Liver (tissue), 9 donors: ENCODE data around the gene DKC1. TPM values are rescaled to one million over a fixed set of nuclear protein-coding genes. Genes with fewer than 3 reads are reported as not detected.

ENCODE experiments used
- DNase-seq: peaks from one replicate; pipeline ENCODE4 v3.0.0-alpha.2; 2017; ENCODE audit warnings: low spot score
- H3K27ac ChIP-seq, 2 donors: one replicate each; pipeline ENCODE4 v1.7.0; 2013; ENCODE audit warnings: inconsistent platforms in 2 of 2, low read length in 2 of 2, control low read depth in 1 of 2, low read depth in 1 of 2, mild to moderate bottlenecking in 1 of 2
- H3K27me3 ChIP-seq, 4 donors: one replicate each; pipeline versions ENCODE4 v1.6.1 to v1.7.0; 2013; ENCODE audit warnings: low read length in 3 of 4, inconsistent platforms in 1 of 4, mild to moderate bottlenecking in 1 of 4, moderate library complexity in 1 of 4; ENCODE audit not compliant: control insufficient read depth in 4 of 4, insufficient read depth in 4 of 4
- H3K36me3 ChIP-seq, 4 donors: one replicate each; pipeline versions ENCODE4 v1.6.1 to v1.7.0; 2013; ENCODE audit warnings: low read length in 3 of 4, mild to moderate bottlenecking in 3 of 4, low read depth in 1 of 4, moderate library complexity in 1 of 4; ENCODE audit not compliant: control insufficient read depth in 4 of 4, insufficient read depth in 3 of 4
- H3K4me1 ChIP-seq, 4 donors: one replicate each; pipeline versions ENCODE4 v1.6.1 to v1.7.0; 2013; ENCODE audit warnings: low read length in 3 of 4, mild to moderate bottlenecking in 3 of 4, moderate library complexity in 1 of 4; ENCODE audit not compliant: control insufficient read depth in 4 of 4, insufficient read depth in 4 of 4
- H3K4me3 ChIP-seq, 3 donors: one replicate each; pipeline versions ENCODE4 v1.6.1 to v1.7.0; 2013; ENCODE audit warnings: low read length in 3 of 3, control low read depth in 1 of 3, low read depth in 1 of 3, mild to moderate bottlenecking in 1 of 3
- H3K9ac ChIP-seq, 2 donors: one replicate each; pipeline ENCODE4 v1.7.0; 2013; ENCODE audit warnings: low read length in 2 of 2, mild to moderate bottlenecking in 2 of 2, moderate library complexity in 2 of 2, control low read depth in 1 of 2, low read depth in 1 of 2
- H3K9me3 ChIP-seq, 4 donors: one replicate each; pipeline versions ENCODE4 v1.6.1 to v1.7.0; 2013; ENCODE audit warnings: low read length in 3 of 4; ENCODE audit not compliant: control insufficient read depth in 4 of 4
- ATF3 ChIP-seq: IDR thresholded peaks from 2 replicates; pipeline ENCODE4 v1.6.1; 2016; ENCODE audit warnings: antibody characterized with exemption
- CTCF ChIP-seq: fragments of 150-350 bp; IDR thresholded peaks from 2 replicates; pipeline ENCODE4 v1.5.1; 2017; ENCODE audit warnings: improper control_type of control experiment, low read depth, low read length; ENCODE audit not compliant: missing input control
- EGR1 ChIP-seq, 2 donors: IDR thresholded peaks; 2 replicates each; pipeline ENCODE4 v1.6.1; 2016 to 2018; ENCODE audit warnings: antibody characterized with exemption in 2 of 2, low read depth in 2 of 2
- FOXA1 ChIP-seq: IDR thresholded peaks from 2 replicates; pipeline ENCODE4 v1.6.1; 2016; ENCODE audit warnings: antibody characterized with exemption
- FOXA2 ChIP-seq: IDR thresholded peaks from 2 replicates; pipeline ENCODE4 v1.6.1; 2016; ENCODE audit warnings: antibody characterized with exemption
- GABPA ChIP-seq, 2 donors: IDR thresholded peaks in 1 of 2; conservative IDR thresholded peaks in 1 of 2; 2 replicates each; pipeline ENCODE4 v1.6.1; 2016; ENCODE audit warnings: antibody characterized with exemption in 2 of 2, mild to moderate bottlenecking in 1 of 2, moderate library complexity in 1 of 2
- HNF4A ChIP-seq, 2 donors: conservative IDR thresholded peaks; 2 replicates each; pipeline ENCODE4 v1.6.1; 2016; ENCODE audit warnings: antibody characterized with exemption in 2 of 2, mild to moderate bottlenecking in 2 of 2
- HNF4G ChIP-seq: IDR thresholded peaks from 2 replicates; pipeline ENCODE4 v1.6.1; 2016; ENCODE audit warnings: antibody characterized with exemption
- JUND ChIP-seq, 2 donors: IDR thresholded peaks; 2 replicates each; pipeline ENCODE4 v1.6.1; 2016; ENCODE audit warnings: antibody characterized with exemption in 2 of 2
- NR2F2 ChIP-seq: IDR thresholded peaks from 2 replicates; pipeline ENCODE4 v1.6.1; 2016; ENCODE audit warnings: antibody characterized with exemption
- RAD21 ChIP-seq, 2 donors: IDR thresholded peaks; 2 replicates each; pipeline ENCODE4 v1.6.1; 2016; ENCODE audit warnings: antibody characterized with exemption in 2 of 2, mild to moderate bottlenecking in 2 of 2
- REST ChIP-seq: IDR thresholded peaks from 2 replicates; pipeline ENCODE4 v1.6.1; 2016; ENCODE audit warnings: antibody characterized with exemption, mild to moderate bottlenecking
- RXRA ChIP-seq, 2 donors: IDR thresholded peaks; 2 replicates each; pipeline ENCODE4 v1.6.1; 2017 to 2018; ENCODE audit warnings: antibody characterized with exemption in 2 of 2, mild to moderate bottlenecking in 1 of 2
- SP1 ChIP-seq: IDR thresholded peaks from 2 replicates; pipeline ENCODE4 v1.6.1; 2018; ENCODE audit warnings: antibody characterized with exemption, mild to moderate bottlenecking
- TAF1 ChIP-seq: conservative IDR thresholded peaks from 2 replicates; pipeline ENCODE4 v1.6.1; 2016; ENCODE audit warnings: antibody characterized with exemption, mild to moderate bottlenecking
- YY1 ChIP-seq: IDR thresholded peaks from 2 replicates; pipeline ENCODE4 v1.6.1; 2016; ENCODE audit warnings: antibody characterized with exemption, mild to moderate bottlenecking
- ZBTB33 ChIP-seq: IDR thresholded peaks from 2 replicates; pipeline ENCODE4 v1.6.1; 2016; ENCODE audit warnings: antibody characterized with exemption
- WGBS: extraction: QIAGEN DNeasy Blood & Tissue Kit; methylation state at CpG from one replicate; pipeline ENCODE4 v1.1.7; 2013; 5-methylcytosine and 5-hydroxymethylcytosine counted together
- polyA plus RNA-seq, 2 donors: library from polyadenylated mRNA; stranded (reverse) in 1 of 2; unstranded in 1 of 2; fragments of 200-250 nt in 1 of 2; fragments of >200 nt in 1 of 2; fragmentation: Nextera tagmentation in 1 of 2; extraction: Ambion mirVana in 1 of 2; gene quantifications; one replicate each; pipeline versions ENCODE4 v1.2.1 to v1.2.3, GENCODE V29; 2013 to 2015
- total RNA-seq, 2 donors: library from RNA; depleted of rRNA; stranded (reverse); fragments of >200 nt; gene quantifications; one replicate each; pipeline ENCODE4 v1.2.3, GENCODE V29; 2014
- donor health status: healthy.
- donor health status: healthy.
- donor health status: healthy.
- donor health status: healthy.
- donor health status: healthy.

DKC1 gene
- total and polyA plus RNA-seq, 4 donors, result 14.0 to 21.9 (median 16.5) TPM

GRCh38 chrX:154791939-154792338 is 29.3 kb downstream of the DKC1 start:
- WGBS, result 85% methylated on average over 8 of the region's 8 CpGs
- no peaks in the 10 kb centered on the region for H3K27me3 ChIP-seq
- no peak overlapping the region for H3K9ac ChIP-seq
- no peaks in the 10 kb centered on the region for H3K9me3 ChIP-seq
- H3K27ac ChIP-seq, result peak overlapping the region in 1 of 2 donors; percentile 21
- peaks cover 3 to 14% (median 4%) of the 10 kb centered on the region in 4 donors for H3K4me1 ChIP-seq
- no peak overlapping the region for H3K4me3 ChIP-seq
- no peak for DNase-seq
- TF ChIP-seq JUND (IDR thresholded peaks at IDR 0.05) (no peak), GABPA (IDR thresholded peaks at IDR 0.05 in 1 of 2, conservative IDR thresholded peaks at IDR 0.05 in 1 of 2) (no peak), FOXA2 (no peak), HNF4G (no peak), ZBTB33 (no peak), TAF1 (no peak), ATF3 (no peak), NR2F2 (no peak), YY1 (no peak), REST (no peak), CTCF (no peak), RXRA (IDR thresholded peaks at IDR 0.05) (no peak), SP1 (no peak)
- H3K36me3 ChIP-seq, result no peaks in the 10 kb centered on the region

- WGBS, result 60% methylated on average over 7 of the region's 7 CpGs
- H3K4me3 ChIP-seq, result no peak overlapping the region
- peak overlapping the region in 1 of 2 donors; percentile 37 for H3K27ac ChIP-seq
- TF ChIP-seq HNF4A (conservative IDR thresholded peaks at IDR 0.05) (no peak), HNF4G (no peak), ATF3 (no peak), FOXA2 (no peak), GABPA (IDR thresholded peaks at IDR 0.05 in 1 of 2, conservative IDR thresholded peaks at IDR 0.05 in 1 of 2) (no peak), FOXA1 (no peak), EGR1 (IDR thresholded peaks at IDR 0.05; ENCODE audit: low read depth in 2 of 2) (no peak), SP1 (no peak), REST (no peak), NR2F2 (no peak), RAD21 (IDR thresholded peaks at IDR 0.05) (no peak), YY1 (no peak)
- H3K36me3 ChIP-seq, result no peaks in the 10 kb centered on the region
- no peaks in the 10 kb centered on the region for H3K27me3 ChIP-seq
- peaks cover 3 to 14% (median 5%) of the 10 kb centered on the region in 4 donors for H3K4me1 ChIP-seq
- H3K9ac ChIP-seq, result no peak overlapping the region
- no peak for DNase-seq
- H3K9me3 ChIP-seq, result no peaks in the 10 kb centered on the region
Observed at GRCh38 chrX:154793084-154793795, 30.6 kb downstream of the DKC1 start.
